ENCODE results near the gene NCKAP1.

- TF ChIP-seq ZBTB33 (IDR thresholded peaks at IDR 0.05; ENCODE audit: borderline replicate concordance, low read depth): no peak
- no peak for TF ChIP-seq MEF2A (IDR thresholded peaks at IDR 0.05; ENCODE audit: borderline replicate concordance, low read depth)
- no peak for TF ChIP-seq CTCF (IDR thresholded peaks at IDR 0.05)
- TF ChIP-seq POLR2AphosphoS5 (IDR thresholded peaks at IDR 0.05; ENCODE audit: low read depth, low read length): no peak
- no peak for TF ChIP-seq REST (IDR thresholded peaks at IDR 0.05; ENCODE audit: low read depth, low read length)
- no peak for TF ChIP-seq NFIC (IDR thresholded peaks at IDR 0.05; ENCODE audit: borderline replicate concordance)
- no peak for TF ChIP-seq EP300 (IDR thresholded peaks at IDR 0.05; ENCODE audit: borderline replicate concordance in 1 of 2, low read depth in 1 of 2, low read length in 1 of 2)
- no peak for TF ChIP-seq TAF1 (IDR thresholded peaks at IDR 0.05; ENCODE audit: borderline replicate concordance, low read depth, low read length)
- no peak for TF ChIP-seq EZH2phosphoT487 (IDR thresholded peaks at IDR 0.05; ENCODE audit: borderline replicate concordance, low read depth)
These were observed 4.3 kb downstream of the NCKAP1 start for GRCh38 chr2:183033951-183034350.

All from SK-N-SH (cell line).